H1 (cell line): ENCODE data around the gene PSMD7. TPM values are rescaled to one million over a fixed set of nuclear protein-coding genes. Genes with fewer than 3 reads are reported as not detected.
A peak's percentile ranks its signal among the peaks of the same experiment; 100 is the strongest.

ENCODE experiments used
- CTCF ChIA-PET: fragments of 300-600 bp; sonication (Branson Sonifier 250); formaldehyde crosslinking; loops from one replicate; lab custom pipeline; 2021; ENCODE audit not compliant: partially characterized antibody; lab: Charles Lee
- POLR2A ChIA-PET: fragments of 300-600 bp; sonication (Branson Sonifier 250); formaldehyde crosslinking; loops from one replicate; lab custom pipeline; 2021; ENCODE audit warnings: inconsistent platforms; ENCODE audit not compliant: partially characterized antibody; lab: Charles Lee
- DNase-seq, 2 experiments: peaks; one replicate each; pipeline versions ENCODE4 v3.0.0 to v3.0.0-alpha.2; 2010 to 2022; ENCODE audit warnings: low spot score in 2 of 2, low read depth in 1 of 2, mixed read lengths in 1 of 2
- FAIRE-seq: peaks from 2 replicates; lab custom pipeline; 2011; peaks lifted over from hg19 to GRCh38; lab: Jason Lieb, UNC
- H2AFZ ChIP-seq: 2 replicates; pipeline ENCODE4 v1.8.1; 2012; ENCODE audit warnings: low read length, inconsistent platforms
- H2AK5ac ChIP-seq: 2 replicates; pipeline ENCODE4 v1.6.1; 2013; ENCODE audit warnings: low read depth, low read length
- H2BK120ac ChIP-seq: replicated peaks from 2 replicates; pipeline ENCODE3; 2013; ENCODE audit warnings: low read depth, low read length, inconsistent platforms
- H2BK12ac ChIP-seq: 2 replicates; pipeline ENCODE4 v1.6.1; 2013; ENCODE audit warnings: low read depth, low read length
- H2BK15ac ChIP-seq: 2 replicates; pipeline ENCODE4 v1.6.1; 2013; ENCODE audit warnings: low read length
- H2BK20ac ChIP-seq: 2 replicates; pipeline ENCODE4 v1.6.1; 2013; ENCODE audit warnings: low read length
- H2BK5ac ChIP-seq: 2 replicates; pipeline ENCODE4 v1.6.1; 2013; ENCODE audit warnings: low read depth, low read length
- H3K14ac ChIP-seq: 2 replicates; pipeline ENCODE4 v1.6.1; 2013; ENCODE audit warnings: inconsistent platforms; ENCODE audit not compliant: insufficient read length
- H3K18ac ChIP-seq: 2 replicates; pipeline ENCODE4 v1.6.1; 2013; ENCODE audit warnings: low read length; ENCODE audit errors: extremely low read depth
- H3K23ac ChIP-seq: 2 replicates; pipeline ENCODE4 v1.6.1; 2013; ENCODE audit warnings: inconsistent platforms; ENCODE audit not compliant: insufficient read length
- H3K23me2 ChIP-seq: 2 replicates; pipeline ENCODE4 v1.6.1; 2013; ENCODE audit warnings: low read depth, low read length
- H3K27ac ChIP-seq: 2 replicates; pipeline ENCODE4 v1.6.1; 2011; ENCODE audit warnings: low read depth, low read length, inconsistent platforms
- H3K27me3 ChIP-seq, 4 experiments: replicated peaks in 1 of 4; 1 replicate in 1 of 4; 2 replicates in 3 of 4; pipeline versions ENCODE4 v1.6.1 to v1.8.1; 2011 to 2013; ENCODE audit warnings: low read length in 3 of 4, mild to moderate bottlenecking in 3 of 4, inconsistent platforms in 2 of 4, mixed read lengths in 2 of 4, moderate library complexity in 1 of 4; ENCODE audit not compliant: control insufficient read depth in 3 of 4, insufficient read depth in 3 of 4; ENCODE audit errors: extremely low read depth in 1 of 4
- H3K36me3 ChIP-seq, 4 experiments: 2 replicates each; pipeline versions ENCODE4 v1.6.1 to v1.8.1; 2011 to 2013; ENCODE audit warnings: mild to moderate bottlenecking in 4 of 4, low read length in 3 of 4, moderate library complexity in 2 of 4, control low read depth in 1 of 4, inconsistent platforms in 1 of 4; ENCODE audit not compliant: insufficient read depth in 4 of 4, control insufficient read depth in 2 of 4
- H3K4ac ChIP-seq: replicated peaks from 2 replicates; pipeline ENCODE3; 2013; ENCODE audit warnings: low read length, low read depth, mixed read lengths, inconsistent platforms; ENCODE audit not compliant: insufficient read length
- H3K4me1 ChIP-seq, 4 experiments: replicated peaks in 1 of 4; 1 replicate in 1 of 4; 2 replicates in 3 of 4; pipeline versions ENCODE4 v1.6.1 to v1.8.1; 2011 to 2013; ENCODE audit warnings: low read length in 3 of 4, inconsistent platforms in 2 of 4, mixed read lengths in 1 of 4; ENCODE audit not compliant: insufficient read depth in 4 of 4, control insufficient read depth in 3 of 4
- H3K4me2 ChIP-seq, 2 experiments: 2 replicates each; pipeline versions ENCODE4 v1.6.1 to v1.8.1; 2011 to 2013; ENCODE audit warnings: low read depth in 2 of 2, low read length in 2 of 2, control low read depth in 1 of 2, inconsistent platforms in 1 of 2, mild to moderate bottlenecking in 1 of 2; ENCODE audit not compliant: insufficient read depth in 1 of 2
- H3K4me3 ChIP-seq, 4 experiments: fragments of 200-600, 300-600 bp in 1 of 4; sonication (generic), shearing (Covaris generic), sonication (Bioruptor Twin) in 1 of 4; 2 replicates each; pipeline versions ENCODE4 v1.5.1 to v1.8.1; 2011 to 2016; ENCODE audit warnings: low read length in 4 of 4, low read depth in 3 of 4, control low read depth in 2 of 4, inconsistent platforms in 2 of 4, mild to moderate bottlenecking in 2 of 4, mixed read lengths in 1 of 4, moderate library complexity in 1 of 4; ENCODE audit not compliant: insufficient read depth in 2 of 4; ENCODE audit errors: extremely low read depth in 1 of 4
- H3K56ac ChIP-seq: replicated peaks from 2 replicates; pipeline ENCODE3; 2013; ENCODE audit warnings: low read depth, mild to moderate bottlenecking, mixed read lengths, low read length, inconsistent platforms; ENCODE audit not compliant: insufficient read length
- H3K79me1 ChIP-seq: 2 replicates; pipeline ENCODE4 v1.6.1; 2013; ENCODE audit warnings: low read depth, low read length, control low read depth
- H3K79me2 ChIP-seq, 2 experiments: 2 replicates each; pipeline versions ENCODE4 v1.6.1 to v1.8.1; 2012 to 2013; ENCODE audit warnings: low read length in 2 of 2, mild to moderate bottlenecking in 2 of 2, inconsistent platforms in 1 of 2; ENCODE audit not compliant: insufficient read depth in 2 of 2, control insufficient read depth in 1 of 2
- H3K9ac ChIP-seq, 4 experiments: replicated peaks in 1 of 4; 1 replicate in 1 of 4; 2 replicates in 3 of 4; pipeline versions ENCODE4 v1.6.1 to v1.8.1; 2011 to 2013; ENCODE audit warnings: low read depth in 3 of 4, low read length in 3 of 4, control low read depth in 2 of 4, mild to moderate bottlenecking in 2 of 4, moderate library complexity in 2 of 4, inconsistent platforms in 1 of 4; ENCODE audit errors: extremely low read depth in 1 of 4
- H3K9me3 ChIP-seq, 2 experiments: 2 replicates each; pipeline versions ENCODE4 v1.6.1 to v1.8.1; 2012 to 2013; ENCODE audit warnings: mild to moderate bottlenecking in 2 of 2, moderate library complexity in 2 of 2, control low read depth in 1 of 2, inconsistent platforms in 1 of 2, low read depth in 1 of 2, low read length in 1 of 2, mixed read lengths in 1 of 2; ENCODE audit not compliant: insufficient read depth in 2 of 2
- H4K20me1 ChIP-seq, 2 experiments: replicated peaks in 1 of 2; 2 replicates each; pipeline versions ENCODE3 to v1.8.1; 2011 to 2013; ENCODE audit warnings: inconsistent platforms in 2 of 2, low read length in 2 of 2, mild to moderate bottlenecking in 1 of 2; ENCODE audit not compliant: insufficient read depth in 2 of 2, control insufficient read depth in 1 of 2
- H4K5ac ChIP-seq: 2 replicates; pipeline ENCODE4 v1.6.1; 2013; ENCODE audit warnings: low read length, low read depth, mixed read lengths, inconsistent platforms; ENCODE audit not compliant: insufficient read length
- H4K8ac ChIP-seq: 2 replicates; pipeline ENCODE4 v1.8.0; 2013; ENCODE audit warnings: mild to moderate bottlenecking, moderate library complexity, low read length, inconsistent platforms; ENCODE audit not compliant: insufficient read depth; ENCODE audit errors: extremely low read depth
- H4K91ac ChIP-seq: replicated peaks from 2 replicates; pipeline ENCODE3; 2013; ENCODE audit warnings: low read length, mixed read lengths, inconsistent platforms; ENCODE audit not compliant: insufficient read length
- ASH2L ChIP-seq: fragments of 200-600, 300-600 bp; sonication (generic); IDR thresholded peaks from one replicate; pipeline ENCODE4 v1.7.1; 2017; ENCODE audit warnings: low read length
- JUN ChIP-seq: IDR thresholded peaks from 2 replicates; pipeline ENCODE4 v1.6.1; 2011; ENCODE audit warnings: low read depth, mild to moderate bottlenecking, improper control_type of control experiment, low read length
- KDM5A ChIP-seq: fragments of 200-600 bp; IDR thresholded peaks from 2 replicates; pipeline ENCODE4 v1.7.1; 2012; ENCODE audit warnings: mild to moderate bottlenecking, low read length, inconsistent platforms, mixed read lengths
- MAX ChIP-seq: IDR thresholded peaks from 2 replicates; pipeline ENCODE4 v1.6.1; 2012; ENCODE audit warnings: inconsistent platforms
- NANOG ChIP-seq: IDR thresholded peaks from 2 replicates; pipeline ENCODE4 v1.6.1; 2011; ENCODE audit warnings: low read length, low read depth, mild to moderate bottlenecking, inconsistent platforms; ENCODE audit not compliant: insufficient read depth, poor library complexity, severe bottlenecking
- POLR2AphosphoS5 ChIP-seq: IDR thresholded peaks from 2 replicates; pipeline ENCODE4 v1.6.1; 2011; ENCODE audit warnings: low read depth, low read length
- RAD21 ChIP-seq, 2 experiments: IDR thresholded peaks in 1 of 2; conservative IDR thresholded peaks in 1 of 2; 2 replicates each; pipeline ENCODE4 v1.6.1; 2011; ENCODE audit warnings: low read depth in 2 of 2, low read length in 2 of 2, improper control_type of control experiment in 1 of 2, inconsistent platforms in 1 of 2, mild to moderate bottlenecking in 1 of 2, moderate library complexity in 1 of 2
- SAP30 ChIP-seq: fragments of 300-600 bp; sonication (generic); IDR thresholded peaks from 2 replicates; pipeline ENCODE4 v1.7.1; 2012; ENCODE audit warnings: low read length, moderate library complexity, mild to moderate bottlenecking, inconsistent platforms; ENCODE audit not compliant: insufficient read depth, insufficient replicate concordance
- SP1 ChIP-seq: IDR thresholded peaks from 2 replicates; pipeline ENCODE4 v1.6.1; 2011; ENCODE audit warnings: low read depth, low read length
- TEAD4 ChIP-seq: IDR thresholded peaks from 2 replicates; pipeline ENCODE4 v1.6.1; 2012; ENCODE audit warnings: low read depth, low read length, inconsistent platforms, mixed read lengths
- USF2 ChIP-seq: IDR thresholded peaks from 2 replicates; pipeline ENCODE4 v1.6.1; 2011; ENCODE audit warnings: low read length, improper control_type of control experiment
- ZNF274 ChIP-seq: IDR thresholded peaks from 2 replicates; pipeline ENCODE4 v1.7.0; 2012; ENCODE audit warnings: low read length, borderline replicate concordance; ENCODE audit errors: extremely low read depth
- WGBS, 2 experiments: shearing (Covaris generic) in 1 of 2; methylation state at CpG; one replicate each; pipeline versions ENCODE4 v1.1.6 to v1.1.7; 2013 to 2015; ENCODE audit warnings: low lambda C conversion rate in 2 of 2, mixed read lengths in 2 of 2, inconsistent platforms in 1 of 2, low coverage in 1 of 2, missing lambda C conversion rate in 1 of 2; ENCODE audit not compliant: insufficient replicate concordance in 2 of 2, insufficient coverage in 1 of 2, insufficient read length in 1 of 2; ENCODE audit errors: extremely low coverage in 1 of 2, missing lambda C conversion rate in 1 of 2; 5-methylcytosine and 5-hydroxymethylcytosine counted together
- polyA plus RNA-seq, 7 experiments: library from polyadenylated mRNA; depleted of rRNA in 3 of 7; stranded (reverse) in 5 of 7; unstranded in 2 of 7; fragments of >200 nt in 5 of 7; fragments of 200-250 nt in 2 of 7; gene quantifications; 1 replicate in 5 of 7; 2 replicates in 1 of 7; 4 replicates in 1 of 7; pipeline versions ENCODE4 v1.2.1 to v1.2.3, GENCODE V29; 2011 to 2013; ENCODE audit warnings: missing spikeins in 2 of 7, mixed read lengths in 2 of 7
- total RNA-seq: library from RNA; stranded (reverse); fragmentation: NEBNext Ultra II Directional; extraction: Animal tissue kit (Norgen Biotek cat#: 25700); gene quantifications from 2 replicates; pipeline ENCODE4 v1.2.1, GENCODE V29; 2021

Gene PSMD7
- total and polyA plus RNA-seq, 2 of the 8 experiments (the other 6 are each of a cell fraction or from before 2014, with no cell fraction given): 91.1 to 148 TPM

GRCh38 chr16:74264811-74265210 is 31.8 kb upstream of the PSMD7 start:
- H3K9ac ChIP-seq: no peak overlapping the region
- no peak overlapping the region for H4K91ac ChIP-seq
- H2BK12ac ChIP-seq: no peak overlapping the region; the same call in 1 of the 2 replicates
- no peak overlapping the region for H3K4me3 ChIP-seq
- H3K9me3 ChIP-seq: no peaks in the 10 kb centered on the region
- no peak overlapping the region for H2AK5ac ChIP-seq
- no peak overlapping the region for H3K56ac ChIP-seq
- no peak overlapping the region for H3K4ac ChIP-seq
- 67% methylated on average over 3 of the region's 3 CpGs; no CpG with 5 or more reads in 1 of the 2 experiments for WGBS, 2 experiments
- no peak overlapping the region for H2BK15ac ChIP-seq
- peak; percentile 39 for FAIRE-seq
- H3K14ac ChIP-seq: no peak overlapping the region
- H2BK20ac ChIP-seq: no peak overlapping the region
- H3K4me2 ChIP-seq: no peak overlapping the region
- no peaks in the 10 kb centered on the region for H3K79me2 ChIP-seq
- ChIA-PET POLR2A (no interaction called here), CTCF (interaction anchor here (0.6 kb wide), 1 partner anchor 551 kb away, joined by 3 read pairs; no protein-coding TSS in a partner anchor)
- H2AFZ ChIP-seq: no peak overlapping the region
- H3K4me1 ChIP-seq: no peaks in the 10 kb centered on the region
- no peaks in the 10 kb centered on the region for H3K27me3 ChIP-seq
- H2BK120ac ChIP-seq: no peak overlapping the region
- no peaks in the 10 kb centered on the region for H3K79me1 ChIP-seq
- no peak overlapping the region for H3K27ac ChIP-seq
- no peak overlapping the region for H4K8ac ChIP-seq
- H4K20me1 ChIP-seq: no peaks in the 10 kb centered on the region
- DNase-seq: no peak
- H4K5ac ChIP-seq: no peak overlapping the region
- H3K18ac ChIP-seq: no peak overlapping the region; the same call in 1 of the 2 replicates
- TF ChIP-seq SAP30 (no peak), MAX (no peak), RAD21 (IDR thresholded peaks at IDR 0.05 in 1 of 2, conservative IDR thresholded peaks at IDR 0.05 in 1 of 2; ENCODE audit: low read depth in 2 of 2, low read length in 2 of 2) (no peak), ZNF274 (no peak), TEAD4 (peak; percentile 38; the same call in 1 of the 2 replicates), NANOG (no peak), JUN (no peak), SP1 (0 out of 2 replicates have a peak, but pooled peaks have one; percentile 35), ASH2L (no peak), USF2 (no peak), POLR2AphosphoS5 (no peak), KDM5A (no peak)
- no peak overlapping the region for H3K23ac ChIP-seq
- H2BK5ac ChIP-seq: no peak overlapping the region
- H3K23me2 ChIP-seq: no peaks in the 10 kb centered on the region
- H3K36me3 ChIP-seq: no peaks in the 10 kb centered on the region
